SW480 (cell line): Measurements from ENCODE around the gene CAMKV.
"Not testable (repeated sequence)": the region's sequence is repeated elsewhere in the genome, so short reads cannot be mapped to it uniquely, and the experiment has no call there.

Experiments used
- DNase-seq: peaks from one replicate; pipeline ENCODE4 v3.0.0-alpha.2; 2016; ENCODE audit warnings: low spot score

The CAMKV gene

DNA sequence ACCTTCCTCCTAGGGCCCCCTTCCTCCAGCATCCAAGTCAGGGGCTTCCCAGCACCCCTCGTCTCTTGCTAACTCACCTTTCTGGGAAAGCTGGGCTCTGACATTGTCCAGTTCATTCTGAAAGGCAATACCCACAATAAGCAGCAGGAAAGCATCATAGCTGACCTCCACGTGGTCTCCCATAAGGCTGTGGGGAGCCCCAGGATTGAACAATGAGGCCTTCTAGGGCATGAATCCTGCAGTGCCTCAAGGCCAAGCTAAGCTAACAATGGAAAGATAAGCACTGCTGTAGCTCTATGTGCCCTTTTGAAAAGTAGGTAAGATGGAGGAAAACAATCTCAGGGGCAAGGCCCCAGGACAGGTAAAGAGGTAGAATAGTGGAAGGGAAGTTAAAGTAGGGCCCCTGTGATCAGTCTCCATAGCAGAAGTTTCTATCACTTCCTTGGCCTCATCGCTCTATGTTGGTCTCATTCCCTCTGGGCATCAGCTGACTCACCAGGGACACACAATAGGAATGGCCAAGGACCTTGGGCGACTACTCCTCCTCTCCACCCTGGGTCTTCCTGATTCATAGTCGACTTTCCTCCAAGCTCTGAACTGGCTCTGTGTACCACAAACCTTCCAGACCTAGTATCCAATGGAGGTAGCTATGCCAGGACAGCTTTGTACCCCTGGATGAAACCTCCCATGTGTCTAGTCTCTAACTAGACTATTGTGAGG lies 25.1 kb downstream of the CAMKV start:
- no peak for DNase-seq

DNA sequence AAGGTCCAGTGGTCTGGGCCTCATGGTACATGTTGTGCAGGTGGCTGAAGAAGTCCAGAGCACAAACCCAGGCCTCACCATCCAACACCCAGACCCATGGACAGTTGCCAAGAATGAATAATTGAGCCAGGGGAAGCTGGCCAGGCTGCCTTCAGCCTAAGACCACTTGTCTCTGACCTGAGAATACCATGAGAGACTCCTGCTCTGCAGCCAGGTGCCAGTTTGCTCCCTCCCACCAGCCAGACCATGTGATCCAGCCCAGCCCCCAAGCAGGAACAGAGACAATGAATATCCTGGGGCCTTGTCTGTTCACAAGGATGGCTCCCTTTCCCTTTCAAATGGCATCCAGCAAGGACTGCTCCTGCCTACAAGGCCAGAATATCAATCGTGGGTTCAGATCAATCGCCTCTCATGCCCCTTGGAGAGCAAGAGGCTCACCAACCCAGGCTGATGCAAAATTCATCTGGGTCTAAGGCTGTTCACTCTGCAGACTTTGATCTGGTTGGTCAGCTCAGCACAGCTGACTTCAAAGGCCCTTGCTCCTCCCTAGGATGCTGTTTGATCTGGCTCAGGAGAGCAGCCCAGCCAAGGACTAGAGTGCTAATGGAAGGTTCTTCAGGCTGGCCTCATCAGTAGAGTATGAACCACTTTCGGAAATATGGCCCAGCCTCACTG lies 26.7 kb downstream of the CAMKV start:
- DNase-seq: peak; percentile 22

DNA sequence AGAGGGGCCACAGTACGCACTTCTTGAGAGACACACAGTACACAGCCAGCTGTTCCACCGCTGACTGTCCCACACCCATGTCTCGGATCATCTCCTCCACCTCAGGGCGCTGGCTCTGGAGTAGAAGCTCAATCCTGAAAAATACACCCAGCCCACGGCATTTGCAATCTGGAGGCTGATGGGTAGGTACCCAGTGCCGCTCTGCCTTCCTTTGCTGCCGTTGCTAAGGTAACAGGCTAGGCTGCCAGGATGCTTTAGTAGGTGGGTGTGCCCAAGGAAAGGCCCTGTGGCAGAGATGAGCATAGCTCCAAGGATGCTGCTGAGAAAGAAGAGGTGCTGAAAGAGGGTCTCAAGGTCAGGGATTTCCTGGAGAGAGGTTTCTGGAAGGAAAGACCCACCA lies 27.9 kb downstream of the CAMKV start:
- DNase-seq: no peak

DNA sequence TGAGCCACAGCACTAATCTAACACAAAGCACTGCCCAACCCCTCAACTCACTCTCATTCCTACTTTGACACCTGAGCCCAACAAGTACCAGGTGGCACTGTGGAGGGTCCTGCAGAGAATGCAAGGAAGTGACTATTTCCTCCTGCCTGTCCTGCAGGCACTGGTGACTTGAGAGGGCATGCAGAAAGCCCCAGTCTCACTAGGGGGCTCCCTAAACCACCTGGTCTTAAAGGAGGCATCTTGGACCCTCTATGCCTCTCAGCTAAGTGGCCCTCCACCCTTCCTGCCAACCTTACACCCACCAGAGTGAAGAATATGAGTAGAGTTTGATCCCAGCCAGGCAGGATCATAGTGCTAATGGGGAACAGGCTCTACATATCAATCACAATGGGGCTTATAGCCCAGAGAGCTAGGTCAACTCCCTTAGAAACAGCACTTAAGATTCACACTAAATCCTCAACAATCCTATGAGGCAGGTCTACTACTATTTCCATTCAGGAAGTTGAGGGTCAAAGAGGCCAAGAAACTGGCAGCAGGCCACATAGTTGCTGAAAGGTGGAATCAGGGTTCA lies 28.5 kb downstream of the CAMKV start:
- peak; percentile 10 for DNase-seq

DNA sequence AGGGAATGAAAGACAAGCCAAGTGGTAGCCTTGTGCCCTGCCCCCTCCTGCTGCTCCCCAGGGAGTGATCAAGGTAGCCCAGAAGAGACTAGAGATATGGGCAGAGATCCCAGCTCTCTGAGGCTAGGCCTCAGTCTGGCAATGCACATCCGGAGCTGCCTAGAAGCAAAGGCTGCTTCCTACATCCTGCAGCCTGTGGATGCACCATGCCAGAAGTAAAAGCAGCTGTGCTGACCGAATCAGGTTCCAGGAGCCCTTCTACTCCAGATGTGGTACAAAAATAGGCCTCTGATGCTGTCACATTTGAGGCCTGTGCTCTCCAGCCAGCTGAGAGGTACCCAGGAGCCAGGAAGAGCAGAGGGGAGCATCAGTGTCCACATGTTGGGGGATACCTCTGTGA lies 29.3 kb downstream of the CAMKV start:
- DNase-seq: no peak

DNA sequence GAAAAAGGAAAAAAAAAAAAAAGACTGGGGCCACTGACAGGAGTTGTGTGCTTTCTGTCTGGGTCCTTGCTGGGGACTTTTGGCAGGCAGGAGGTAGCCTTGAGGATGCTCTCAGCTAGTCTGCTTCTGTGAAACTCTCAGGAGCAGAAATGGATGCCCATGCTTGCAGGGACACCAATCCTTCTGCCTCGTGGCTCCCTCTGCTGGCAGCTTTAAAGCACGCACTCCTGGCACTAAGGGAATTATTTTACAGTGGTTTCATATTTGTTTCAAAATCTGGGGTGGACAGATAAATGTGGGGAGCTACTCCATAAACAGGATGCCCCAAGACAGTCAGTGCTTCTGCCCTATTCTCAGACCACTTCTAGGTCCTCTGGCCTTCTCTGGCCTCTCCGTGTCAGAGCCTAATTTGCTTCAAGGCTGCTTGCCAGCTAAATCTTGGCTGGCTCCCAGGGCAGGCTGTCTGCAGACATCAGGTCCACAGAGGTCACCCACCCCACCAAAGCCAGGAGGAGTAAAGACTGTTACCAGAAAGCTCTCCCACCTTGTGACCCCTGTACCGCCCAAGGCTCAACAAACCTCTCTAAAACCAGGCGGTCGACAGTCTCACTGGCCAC lies 30.4 kb downstream of the CAMKV start:
- peak; percentile 58 for DNase-seq

DNA sequence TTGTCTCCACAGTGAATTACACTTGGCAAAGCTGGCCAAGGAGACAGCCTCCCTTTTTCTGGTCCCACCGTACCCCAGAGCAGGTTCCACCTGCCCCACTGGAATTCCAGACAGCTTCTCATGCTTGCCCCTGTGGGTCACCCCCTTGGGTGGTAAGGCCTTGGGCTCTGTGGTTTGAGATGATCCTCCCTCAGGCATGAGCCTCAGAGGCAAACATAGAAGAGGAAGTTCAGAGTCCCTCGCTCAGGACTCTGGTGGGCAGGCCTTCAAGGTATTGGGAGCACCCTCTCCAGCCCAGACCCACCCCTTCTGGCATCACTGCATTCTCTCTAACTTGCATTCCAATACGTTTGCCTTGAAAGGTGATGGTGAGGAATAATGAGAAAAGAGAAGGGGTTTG lies 38.4 kb downstream of the CAMKV start:
- DNase-seq: no peak

DNA sequence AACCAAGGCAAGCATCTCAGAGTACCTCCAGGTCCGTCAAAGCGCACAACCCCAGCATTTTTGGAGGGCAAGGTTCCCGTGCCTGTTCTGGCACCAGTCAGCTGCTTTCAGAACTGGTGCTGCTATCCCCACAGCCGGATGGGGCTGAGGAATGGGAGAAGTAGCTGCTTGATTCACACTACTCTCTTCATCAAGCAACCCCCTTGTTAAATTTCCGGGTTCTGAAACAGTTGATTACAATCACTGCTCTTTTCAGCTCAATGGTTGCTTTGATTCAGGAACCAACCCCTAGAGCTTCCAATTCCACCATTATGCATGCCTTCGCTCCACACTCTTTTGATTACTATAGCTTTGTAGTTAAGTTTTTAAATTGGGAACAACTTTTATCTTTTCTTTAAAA lies 43.7 kb downstream of the CAMKV start:
- no peak for DNase-seq

DNA sequence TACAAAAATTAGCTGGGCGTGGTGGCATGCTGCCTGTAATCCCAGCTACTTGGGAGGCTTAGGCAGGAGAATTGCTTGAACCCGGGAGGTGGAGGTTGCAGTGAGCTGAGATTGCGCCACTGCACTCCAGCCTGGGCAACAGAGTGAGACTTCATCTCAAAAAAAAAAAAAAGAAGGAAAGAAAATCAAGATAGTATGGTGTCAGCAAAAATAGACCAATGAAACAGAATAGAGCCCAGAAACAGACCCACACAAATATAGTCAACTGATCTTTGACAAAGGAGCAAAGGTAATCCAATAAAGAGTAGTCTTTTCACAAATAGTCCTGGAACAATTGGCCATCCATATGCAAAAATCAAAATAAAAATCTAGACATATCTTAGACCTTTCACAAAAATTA lies 46.6 kb downstream of the CAMKV start:
- DNase-seq: not testable (repeated sequence)

DNA sequence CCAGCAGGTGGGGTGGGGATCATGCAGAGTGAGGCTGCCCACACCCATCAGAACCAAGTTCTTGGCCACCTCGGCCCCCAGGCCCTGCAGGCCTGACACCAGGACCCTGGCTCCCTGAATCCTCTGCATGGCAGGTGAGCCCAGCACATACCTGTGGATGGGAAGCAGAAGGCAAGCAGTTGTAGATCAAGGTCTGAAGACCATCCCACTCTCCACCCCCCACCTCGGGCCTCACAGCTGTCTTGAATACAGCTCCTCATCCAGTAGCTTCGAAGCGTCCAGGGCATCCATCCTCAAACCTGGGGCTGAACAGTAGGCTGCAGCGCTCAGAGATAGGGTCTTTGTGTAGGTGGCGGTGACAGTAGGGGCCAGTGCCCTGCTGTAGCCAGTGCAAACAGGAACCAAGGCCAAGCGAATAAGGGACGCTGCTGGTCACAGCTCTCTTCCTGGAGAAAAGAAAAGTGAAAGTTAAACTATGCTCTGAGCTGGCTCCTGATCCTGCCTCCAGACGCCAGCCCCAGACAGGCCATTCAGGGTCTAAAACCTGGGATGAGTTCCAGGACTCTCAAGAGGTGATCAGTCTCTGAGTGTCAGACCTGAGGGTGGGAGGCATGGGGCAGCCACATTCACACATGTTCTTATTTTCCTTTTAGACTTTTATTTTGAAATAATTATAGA lies 56.1 kb downstream of the CAMKV start, which contains the start of gene UBA7:
Gene UBA7 (minus strand): TSS at position 457 of the 678 bp plus-strand sequence. CDS start 166 bp downstream, at position 291.
- peak; percentile 19 for DNase-seq

DNA sequence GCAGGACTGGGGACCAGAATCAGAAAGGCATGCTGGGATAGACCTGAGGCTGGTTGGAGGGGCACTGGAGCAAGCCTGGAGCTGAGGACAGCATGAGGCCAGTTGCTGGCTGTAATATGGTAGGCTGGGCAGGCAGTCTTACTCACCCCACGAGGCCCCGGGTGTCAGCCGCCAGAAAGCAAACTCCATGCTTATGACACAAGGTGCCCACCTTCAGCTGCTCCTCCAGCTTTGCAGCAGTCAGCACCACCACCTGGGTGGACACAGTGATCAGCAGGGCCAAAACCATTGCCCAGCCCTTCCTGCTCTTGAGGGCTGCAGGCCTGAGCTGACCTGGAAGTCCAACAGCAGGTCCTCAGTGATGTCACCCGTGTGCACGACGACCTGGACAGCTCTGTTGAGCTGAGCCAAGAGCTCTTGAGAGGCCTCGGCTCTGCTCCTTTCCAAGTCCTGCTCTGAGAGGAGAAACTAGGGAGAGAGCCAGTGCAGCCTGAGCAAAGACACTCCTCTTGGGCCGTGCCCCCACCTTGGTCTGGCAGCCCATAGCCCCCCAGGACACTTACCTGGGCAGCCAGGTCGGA lies 56.7 kb downstream of the CAMKV start:
- DNase-seq: no peak
